Naive thymus-derived CD8-positive, alpha-beta T cell (primary cell): ENCODE measurements around the gene NHSL1. TPM values are rescaled to one million over a fixed set of nuclear protein-coding genes. Genes with fewer than 3 reads are reported as not detected.
"Not testable (repeated sequence)": the region's sequence is repeated elsewhere in the genome, so short reads cannot be mapped to it uniquely, and the experiment has no call there.

Source experiments
- ATAC-seq, 2 donors: fragments of 150-1000 bp; cut with Tn5 transposase in 1 of 2; sonication (Bioruptor Pico), chemical (Tn5 transposase) in 1 of 2; 1 replicate in 1 of 2; 2 replicates in 1 of 2; pipeline ENCODE4 v1.10.0; 2021; ENCODE audit warnings: mild to moderate bottlenecking in 2 of 2, moderate library complexity in 2 of 2
- POLR2A ChIA-PET: fragments of 350-600 bp; sonication (Branson Sonifier 250); formaldehyde crosslinking; loops from one replicate; lab custom pipeline; 2021; ENCODE audit warnings: antibody characterized with exemption; lab: Charles Lee
- DNase-seq, 10 donors: peaks; one replicate each; pipeline versions ENCODE4 v3.0.0 to v3.0.0-alpha.2; 2020 to 2022
- H3K27ac Mint-ChIP-seq, 10 donors: one replicate each; pipeline ENCODE4 v1.8.0; 2020 to 2022; ENCODE audit warnings: mild to moderate bottlenecking in 10 of 10, mixed read lengths in 10 of 10, moderate library complexity in 4 of 10, inconsistent platforms in 1 of 10
- H3K27me3 Mint-ChIP-seq, 5 donors: one replicate each; pipeline ENCODE4 v1.8.0; 2021 to 2022; ENCODE audit warnings: mixed read lengths in 5 of 5
- H3K36me3 Mint-ChIP-seq, 3 donors: one replicate each; pipeline ENCODE4 v1.8.0; 2020 to 2022; ENCODE audit warnings: mixed read lengths in 3 of 3, mild to moderate bottlenecking in 2 of 3, inconsistent platforms in 1 of 3
- H3K4me1 Mint-ChIP-seq, 4 donors: one replicate each; pipeline ENCODE4 v1.8.0; 2021 to 2022; ENCODE audit warnings: mixed read lengths in 4 of 4
- H3K4me3 Mint-ChIP-seq, 10 donors: one replicate each; pipeline ENCODE4 v1.8.0; 2020 to 2022; ENCODE audit warnings: mild to moderate bottlenecking in 10 of 10, mixed read lengths in 10 of 10, moderate library complexity in 6 of 10, inconsistent platforms in 1 of 10
- H3K9me3 Mint-ChIP-seq, 9 donors: one replicate each; pipeline ENCODE4 v1.8.0; 2020 to 2022; ENCODE audit warnings: mixed read lengths in 9 of 9, mild to moderate bottlenecking in 3 of 9, inconsistent platforms in 1 of 9, moderate library complexity in 1 of 9
- polyA plus RNA-seq, 3 donors: library from polyadenylated mRNA; unstranded; fragments of 300-500 nt; fragmentation: Illumina TruSeq; gene quantifications; one replicate each; pipeline ENCODE4 v1.2.3, GENCODE V29; 2021
- total RNA-seq, 8 experiments: library from RNA in 2 of 8; stranded (reverse) in 2 of 8; gene quantifications; one replicate each; pipeline ENCODE4 v1.2.3 and lab custom pipeline; 2021 to 2026

NHSL1 gene
- total and polyA plus RNA-seq, 5 experiments from 2014 or later: 0.05 to 0.08 TPM; not detected in 3

DNA sequence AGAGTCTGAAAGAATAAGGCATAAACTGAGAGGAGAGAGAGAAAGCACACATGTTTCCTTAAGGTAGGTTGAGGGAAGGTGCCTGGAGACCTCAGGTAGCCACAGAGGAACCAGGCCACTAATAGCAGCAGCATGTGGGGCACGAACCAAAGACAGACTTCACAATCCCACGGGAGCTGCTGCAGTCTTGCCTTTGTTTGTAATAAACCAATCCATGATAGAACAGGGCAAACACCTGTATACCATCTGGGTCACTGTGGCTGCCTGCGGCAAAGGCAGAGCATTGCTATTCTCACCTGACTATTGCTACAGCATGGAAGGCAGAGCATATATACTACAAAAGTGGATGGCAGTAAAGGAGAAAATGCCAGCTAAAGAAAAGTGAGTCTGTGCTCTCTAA is 59.0 kb downstream of the NHSL1 start:
- Mint-ChIP-seq H3K27ac (no peak overlapping the region), H3K9me3 (peaks cover 0 to 3% (median 0%) of the 10 kb centered on the region in 9 donors), H3K36me3 (no peaks in the 10 kb centered on the region), H3K4me3 (no peak overlapping the region), H3K4me1 (peaks cover 0 to 2% (median 0%) of the 10 kb centered on the region in 4 donors), H3K27me3 (no peaks in the 10 kb centered on the region)
- ATAC-seq (no peak), DNase-seq (no peak)
- POLR2A ChIA-PET: interaction anchor here (0.6 kb wide), 1 partner anchor 26 kb away, joined by 4 read pairs; no protein-coding TSS in a partner anchor

DNA sequence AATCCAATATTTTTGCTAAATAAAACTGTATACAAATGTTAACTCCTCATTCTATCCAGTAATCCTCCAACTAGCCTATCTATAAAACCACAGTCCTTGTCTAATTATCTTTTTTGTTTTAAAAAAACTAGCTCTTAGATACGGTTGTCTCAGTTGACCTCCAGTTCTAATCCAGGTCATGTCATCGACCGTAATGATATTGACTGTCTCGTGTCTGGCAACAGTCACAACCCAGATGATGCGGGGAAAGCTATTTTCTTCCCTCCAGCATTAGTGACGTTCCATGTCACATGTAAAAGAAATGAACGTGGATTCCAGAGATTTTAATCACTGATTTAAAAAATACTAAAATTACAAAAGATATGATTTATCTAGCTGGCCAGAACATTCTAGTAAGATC is 59.7 kb downstream of the NHSL1 start:
- no peak overlapping the region for H3K4me3 Mint-ChIP-seq
- H3K27ac Mint-ChIP-seq: no peak overlapping the region
- H3K27me3 Mint-ChIP-seq: no peaks in the 10 kb centered on the region
- DNase-seq (no peak), ATAC-seq (no peak)
- H3K36me3 Mint-ChIP-seq: no peaks in the 10 kb centered on the region
- H3K9me3 Mint-ChIP-seq: peaks cover 0 to 3% (median 0%) of the 10 kb centered on the region in 9 donors
- POLR2A ChIA-PET: no interaction called here
- H3K4me1 Mint-ChIP-seq: peaks cover 0 to 2% (median 0%) of the 10 kb centered on the region in 4 donors

DNA sequence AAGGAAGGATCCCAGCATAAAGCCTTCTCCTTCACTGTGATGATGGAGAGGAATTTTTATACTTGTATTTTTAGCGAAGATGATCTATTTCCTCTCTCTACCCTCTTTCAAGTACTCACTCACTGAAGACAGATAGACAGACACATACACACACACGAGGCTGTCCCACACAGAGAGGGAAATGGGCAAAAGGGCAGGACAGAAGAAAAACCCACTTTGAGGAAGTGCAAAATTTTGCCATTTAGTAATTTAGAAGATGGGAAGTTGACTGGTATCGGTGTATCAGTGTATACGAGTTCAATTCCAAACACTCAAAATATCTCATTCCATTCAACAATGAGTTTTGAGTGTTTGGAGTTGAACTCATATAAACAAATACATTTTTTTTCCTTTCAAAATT is 64.4 kb downstream of the NHSL1 start:
- peak overlapping the region in 1 of 10 donors; percentile 1 for H3K27ac Mint-ChIP-seq
- peaks cover 0 to 9% (median 0%) of the 10 kb centered on the region in 4 donors for H3K4me1 Mint-ChIP-seq
- no peak overlapping the region for H3K4me3 Mint-ChIP-seq
- H3K36me3 Mint-ChIP-seq: no peaks in the 10 kb centered on the region
- peaks cover 0 to 5% (median 0%) of the 10 kb centered on the region in 5 donors for H3K27me3 Mint-ChIP-seq
- DNase-seq: no peak
- H3K9me3 Mint-ChIP-seq: no peaks in the 10 kb centered on the region
- POLR2A ChIA-PET: no interaction called here
- ATAC-seq: no peak

DNA sequence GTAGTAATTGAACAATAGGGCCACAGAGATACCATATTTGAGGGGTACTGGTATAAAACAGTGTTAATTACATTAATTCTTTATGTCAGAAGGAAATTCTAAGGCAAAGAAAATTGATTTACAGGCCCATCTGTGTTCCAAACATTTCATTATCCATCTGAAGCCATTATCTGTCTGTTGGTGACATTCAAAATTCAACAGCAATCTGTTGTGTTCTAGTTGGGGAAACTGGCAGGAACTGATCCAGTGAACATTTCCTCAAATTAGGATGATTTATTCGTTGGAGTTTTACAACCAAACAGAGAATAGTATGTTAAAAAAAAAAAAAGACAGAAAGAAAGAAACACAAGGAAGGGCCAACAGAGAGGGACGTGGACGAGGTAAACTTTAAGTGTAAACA is 65.2 kb downstream of the NHSL1 start:
- ATAC-seq (no peak), DNase-seq (no peak)
- Mint-ChIP-seq H3K4me1 (peaks cover 0 to 9% (median under 1%) of the 10 kb centered on the region in 4 donors), H3K4me3 (no peak overlapping the region), H3K27ac (no peak overlapping the region), H3K27me3 (peaks cover 1 to 6% (median 3%) of the 10 kb centered on the region in 5 donors), H3K36me3 (no peaks in the 10 kb centered on the region), H3K9me3 (no peaks in the 10 kb centered on the region)
- POLR2A ChIA-PET: no interaction called here

DNA sequence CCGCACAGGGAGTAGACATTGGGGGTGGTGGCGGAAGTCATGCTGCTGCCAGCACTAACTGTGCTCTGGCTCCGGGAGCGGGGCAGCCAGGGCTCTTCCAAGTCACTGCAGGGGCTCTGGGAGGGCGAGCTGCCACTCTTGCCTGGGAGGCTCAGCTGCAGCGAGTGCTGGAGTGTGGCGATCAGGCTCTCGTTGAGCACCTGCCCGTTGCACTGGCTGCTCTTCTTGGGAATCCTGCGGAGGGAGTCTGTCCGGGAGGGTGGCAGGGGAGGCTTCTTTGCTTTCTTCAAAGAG is 67.3 kb downstream of the NHSL1 start:
- H3K27ac Mint-ChIP-seq: peak overlapping the region in 1 of 10 donors; percentile 40
- POLR2A ChIA-PET: no interaction called here
- H3K9me3 Mint-ChIP-seq: no peaks in the 10 kb centered on the region
- DNase-seq: no peak
- H3K27me3 Mint-ChIP-seq: peaks cover 1 to 8% (median 3%) of the 10 kb centered on the region in 5 donors
- ATAC-seq: no peak
- no peaks in the 10 kb centered on the region for H3K36me3 Mint-ChIP-seq
- no peak overlapping the region for H3K4me3 Mint-ChIP-seq
- peaks cover 0 to 10% (median under 1%) of the 10 kb centered on the region in 4 donors for H3K4me1 Mint-ChIP-seq

DNA sequence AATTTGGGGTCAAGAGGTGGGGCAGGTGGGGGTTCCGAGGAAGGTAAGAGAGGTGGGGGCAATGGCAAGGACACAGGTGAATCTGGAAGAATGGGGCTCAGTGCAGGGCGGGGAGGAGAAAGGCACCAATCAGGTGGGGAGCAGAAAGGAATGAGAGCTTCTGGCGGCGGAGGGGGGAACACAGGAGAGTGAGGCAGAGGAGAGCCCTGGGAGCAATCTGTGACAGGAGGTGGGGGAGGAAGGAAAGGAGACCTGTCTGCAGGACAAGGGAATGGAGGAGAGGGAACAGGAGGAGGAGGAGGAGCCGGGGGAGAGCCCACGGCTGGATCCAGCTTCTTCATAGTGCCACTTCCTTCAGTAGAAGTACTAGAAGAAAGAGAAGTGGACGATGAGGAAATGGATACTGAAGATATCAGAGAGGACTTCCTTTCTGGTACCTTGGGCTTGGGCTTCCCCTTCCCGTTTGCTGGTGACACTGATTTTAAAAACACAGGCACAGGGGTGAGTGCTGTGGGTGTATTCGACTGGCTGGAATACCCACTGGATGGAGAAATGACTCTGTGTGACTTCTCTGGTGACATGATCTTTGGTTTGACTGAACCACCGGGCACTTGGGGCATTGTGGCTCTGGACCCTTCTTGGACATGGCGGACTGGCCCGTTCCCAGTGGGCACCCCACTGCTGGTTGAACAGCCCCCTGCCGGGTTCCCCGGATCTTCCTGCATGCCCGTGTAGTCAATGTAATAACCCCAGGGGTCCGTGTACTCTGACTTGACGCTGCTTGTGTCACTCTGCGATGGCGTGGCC is 67.8 kb downstream of the NHSL1 start:
- H3K4me1 Mint-ChIP-seq: peaks cover 0 to 10% (median under 1%) of the 10 kb centered on the region in 4 donors
- POLR2A ChIA-PET: no interaction called here
- H3K36me3 Mint-ChIP-seq: no peaks in the 10 kb centered on the region
- peak overlapping the region in 2 of 10 donors; percentile 40 to 50 for H3K27ac Mint-ChIP-seq
- no peak for ATAC-seq
- H3K27me3 Mint-ChIP-seq: peaks cover 1 to 8% (median 4%) of the 10 kb centered on the region in 5 donors
- no peaks in the 10 kb centered on the region for H3K9me3 Mint-ChIP-seq
- no peak for DNase-seq
- H3K4me3 Mint-ChIP-seq: no peak overlapping the region

DNA sequence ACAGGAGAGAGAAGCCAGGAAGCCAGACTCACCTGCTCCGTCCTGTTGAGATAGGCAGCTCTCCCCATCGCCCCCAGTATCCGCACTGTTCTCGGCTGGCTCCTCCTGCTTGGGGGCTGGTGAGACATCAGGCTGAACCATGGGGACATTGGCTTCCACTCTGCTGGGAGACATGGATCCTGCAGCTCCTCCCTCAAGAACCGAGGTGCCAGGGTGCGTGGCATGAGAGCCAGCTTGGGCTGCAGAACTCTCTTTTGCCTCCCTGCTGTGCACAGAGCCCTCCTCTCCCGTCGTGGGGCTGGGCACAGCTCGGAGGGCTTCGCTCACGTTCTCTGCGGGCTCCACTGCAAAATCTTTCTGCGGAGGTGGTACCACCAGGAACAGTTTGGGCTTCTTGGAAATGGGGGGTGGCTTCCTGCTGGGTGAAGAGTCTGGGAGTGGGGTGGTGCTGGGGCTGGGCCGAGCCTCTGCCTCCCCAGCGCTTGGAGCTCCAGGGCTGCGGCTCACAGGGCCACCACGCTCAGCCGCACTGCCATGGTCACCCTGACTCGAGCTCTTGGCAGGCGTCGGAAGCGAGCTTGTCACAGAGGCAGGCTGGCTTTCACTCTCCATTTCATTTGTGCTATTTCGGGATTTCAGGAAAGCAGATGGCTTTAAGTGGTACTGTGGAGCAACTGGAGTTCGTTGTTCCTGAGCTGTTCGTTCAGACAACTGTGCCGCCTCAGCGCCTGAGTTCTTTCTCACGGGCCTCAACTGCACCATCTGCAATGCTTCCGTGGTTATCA is 68.7 kb downstream of the NHSL1 start:
- H3K9me3 Mint-ChIP-seq: no peaks in the 10 kb centered on the region
- H3K27ac Mint-ChIP-seq: no peak overlapping the region
- H3K36me3 Mint-ChIP-seq: no peaks in the 10 kb centered on the region
- peaks cover 1 to 8% (median 5%) of the 10 kb centered on the region in 5 donors for H3K27me3 Mint-ChIP-seq
- DNase-seq (no peak), ATAC-seq (no peak)
- H3K4me1 Mint-ChIP-seq: peaks cover 0 to 10% (median under 1%) of the 10 kb centered on the region in 4 donors
- no peak overlapping the region for H3K4me3 Mint-ChIP-seq
- POLR2A ChIA-PET: no interaction called here

DNA sequence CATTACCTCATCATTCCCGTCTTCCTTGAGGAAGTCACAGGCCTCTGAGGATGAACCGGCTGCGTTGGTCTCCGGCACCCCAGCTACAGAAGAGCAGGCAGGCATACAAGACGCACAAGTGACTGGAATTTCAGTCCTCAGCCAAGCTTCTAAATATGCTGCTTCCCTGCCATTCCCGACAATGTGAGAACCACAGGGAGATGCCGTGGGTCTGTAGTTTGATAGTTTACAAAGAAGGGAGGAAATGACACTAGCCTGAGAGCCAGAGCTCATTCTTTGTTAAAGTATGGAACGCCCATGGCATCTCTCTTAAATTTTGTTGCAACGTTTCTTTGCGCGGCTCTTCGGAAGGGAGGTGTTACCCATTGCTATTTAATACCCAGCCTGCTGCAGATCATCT is 69.5 kb downstream of the NHSL1 start:
- POLR2A ChIA-PET: no interaction called here

DNA sequence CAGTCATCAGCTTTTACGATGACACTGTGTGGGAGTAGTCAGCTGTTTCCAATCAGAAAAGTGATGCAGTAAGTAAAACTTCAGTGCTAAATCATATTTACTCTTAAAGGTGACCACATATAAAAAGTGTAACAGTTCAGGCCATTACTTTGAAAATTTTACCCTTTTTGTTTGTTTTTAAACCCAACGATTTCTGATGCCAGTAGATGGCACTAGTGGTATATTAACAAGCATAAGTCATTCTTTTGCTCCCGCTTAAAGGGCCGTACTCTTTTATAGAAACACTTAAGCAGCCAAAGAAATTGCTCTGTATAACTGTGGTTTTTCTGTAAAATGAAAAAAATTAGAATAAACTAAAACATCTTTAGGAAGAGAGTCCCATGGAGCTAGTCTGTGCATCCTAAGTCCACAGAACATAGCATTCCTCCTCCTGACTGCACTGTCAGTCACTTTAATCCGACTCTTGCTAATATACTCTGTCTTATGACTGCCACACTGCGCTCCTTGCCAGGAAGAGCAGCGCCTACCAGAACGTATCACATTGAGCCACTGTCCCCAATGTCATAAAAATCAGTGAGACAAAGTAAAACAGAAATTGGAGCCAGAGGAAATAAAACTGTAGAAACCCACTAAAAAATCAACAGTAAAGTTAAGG is 70.2 kb downstream of the NHSL1 start:
- peak; percentile 36 to 47 for ATAC-seq
- DNase-seq: peak in 4 of 10 donors; percentile 27 to 56 (median 44)
- Mint-ChIP-seq H3K4me1 (peaks cover 0 to 6% (median under 1%) of the 10 kb centered on the region in 4 donors), H3K9me3 (no peaks in the 10 kb centered on the region), H3K4me3 (no peak overlapping the region), H3K27ac (no peak overlapping the region), H3K36me3 (no peaks in the 10 kb centered on the region), H3K27me3 (peaks cover 1 to 8% (median 5%) of the 10 kb centered on the region in 5 donors)
- POLR2A ChIA-PET: no interaction called here

More for the DNA sequence above, 69.5 kb downstream of the NHSL1 start:
- no peak for ATAC-seq
- DNase-seq: no peak
- Mint-ChIP-seq H3K9me3 (no peaks in the 10 kb centered on the region), H3K4me3 (no peak overlapping the region), H3K36me3 (no peaks in the 10 kb centered on the region), H3K4me1 (peaks cover 0 to 10% (median under 1%) of the 10 kb centered on the region in 4 donors), H3K27me3 (peaks cover 1 to 8% (median 5%) of the 10 kb centered on the region in 5 donors), H3K27ac (no peak overlapping the region)

DNA sequence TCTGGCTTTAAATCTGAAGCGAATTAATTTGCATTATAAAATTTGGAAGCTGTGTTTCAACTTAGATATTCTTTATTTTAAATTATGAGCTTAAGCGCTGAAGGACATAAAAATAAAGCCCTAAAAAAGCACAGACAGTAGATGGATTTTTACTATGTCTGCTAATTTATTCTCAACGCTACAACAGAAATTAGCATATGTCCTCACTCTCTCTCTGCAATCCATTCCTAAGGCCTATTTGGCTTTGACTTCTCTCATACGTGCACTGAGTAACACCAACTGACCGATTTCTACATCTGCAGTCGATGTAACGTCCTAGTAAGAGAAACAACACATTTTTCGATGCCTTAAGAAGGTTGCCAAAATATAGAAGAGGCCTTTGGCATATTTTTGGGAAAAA is 71.6 kb downstream of the NHSL1 start:
- Mint-ChIP-seq H3K4me1 (peaks cover 0 to 14% (median 6%) of the 10 kb centered on the region in 4 donors), H3K4me3 (no peak overlapping the region), H3K9me3 (no peaks in the 10 kb centered on the region), H3K36me3 (no peaks in the 10 kb centered on the region), H3K27me3 (peaks cover 1 to 8% (median 5%) of the 10 kb centered on the region in 5 donors), H3K27ac (no peak overlapping the region)
- ATAC-seq (no peak), DNase-seq (no peak)
- POLR2A ChIA-PET: no interaction called here

DNA sequence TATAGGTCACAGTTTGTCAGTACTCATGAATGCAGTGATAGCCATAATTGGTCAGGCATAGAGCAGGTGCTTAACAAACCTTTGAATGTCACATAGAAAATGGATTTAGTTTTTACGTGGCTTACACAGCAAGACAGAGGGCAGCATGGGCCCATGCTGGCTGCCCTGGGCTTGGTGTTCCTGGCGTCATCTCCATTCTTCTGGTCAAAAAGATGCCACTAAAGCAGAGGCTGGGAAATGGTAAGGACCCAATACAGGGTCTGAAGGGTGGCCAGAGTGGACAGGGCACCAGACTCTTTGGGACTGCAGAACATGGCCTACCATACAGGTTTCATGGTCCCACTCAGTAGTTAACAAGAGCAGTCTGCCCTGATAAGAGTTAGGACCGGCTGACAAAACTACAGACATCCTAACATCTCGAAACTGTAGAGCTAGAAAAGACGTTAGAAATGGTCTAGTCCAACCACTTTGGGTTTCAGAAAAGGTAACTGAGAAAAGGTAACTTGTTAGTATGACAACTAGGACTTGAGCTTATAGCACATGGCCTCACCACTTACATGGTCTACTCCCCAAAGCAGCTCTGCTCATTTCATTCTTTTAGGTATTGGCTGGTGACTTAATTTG is 72.7 kb downstream of the NHSL1 start:
- ATAC-seq: no peak
- peaks cover 0 to 8% (median 5%) of the 10 kb centered on the region in 5 donors for H3K27me3 Mint-ChIP-seq
- no peaks in the 10 kb centered on the region for H3K36me3 Mint-ChIP-seq
- POLR2A ChIA-PET: no interaction called here
- no peak overlapping the region for H3K27ac Mint-ChIP-seq
- DNase-seq: no peak
- H3K4me3 Mint-ChIP-seq: no peak overlapping the region
- peaks cover 0 to 14% (median 6%) of the 10 kb centered on the region in 4 donors for H3K4me1 Mint-ChIP-seq
- no peaks in the 10 kb centered on the region for H3K9me3 Mint-ChIP-seq

DNA sequence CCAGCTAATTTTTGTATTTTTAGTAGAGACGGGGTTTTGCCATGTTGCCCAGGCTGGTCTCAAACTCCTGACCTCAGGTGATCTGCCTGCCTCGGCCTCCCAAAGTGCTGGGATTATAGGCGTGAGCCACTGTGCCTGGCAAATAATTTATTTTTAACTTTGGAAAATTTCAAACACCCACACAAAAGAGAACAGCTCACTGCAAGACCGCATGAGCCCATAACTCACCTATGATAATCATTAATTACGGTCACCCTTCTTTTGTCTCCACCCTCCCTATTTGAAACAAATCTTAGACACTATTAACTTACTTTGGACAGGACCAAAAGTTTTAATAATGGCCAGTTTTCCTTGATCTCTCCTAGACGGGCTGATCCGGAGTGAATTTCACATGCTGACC is 74.0 kb downstream of the NHSL1 start:
- POLR2A ChIA-PET, H3K27ac Mint-ChIP-seq: not testable (repeated sequence)

More for the DNA sequence above, 74.0 kb downstream of the NHSL1 start:
- DNase-seq, H3K4me3 Mint-ChIP-seq, ATAC-seq, H3K36me3 Mint-ChIP-seq, H3K9me3 Mint-ChIP-seq, H3K27me3 Mint-ChIP-seq, H3K4me1 Mint-ChIP-seq: not testable (repeated sequence)
